Endothelial cell of umbilical vein (primary cell): ENCODE measurements around the gene CAPN8. TPM values are rescaled to one million over a fixed set of nuclear protein-coding genes. Genes with fewer than 3 reads are reported as not detected.

ENCODE experiments used
- BruUV-seq: library from RNA; stranded (reverse); fragments of 400-500 nt; replicated peaks from 2 replicates; lab custom pipeline; 2021; lab: Mats Ljungman, UMichigan
- CTCF ChIA-PET: fragments of 300-600, 350-600 bp; sonication (Branson Sonifier 250); formaldehyde crosslinking; loops from one replicate; lab custom pipeline; 2021; ENCODE audit warnings: antibody characterized with exemption, inconsistent platforms; lab: Charles Lee
- POLR2A ChIA-PET: fragments of 300-600, 350-600 bp; sonication (Branson Sonifier 250); formaldehyde crosslinking; loops from one replicate; lab custom pipeline; 2021; ENCODE audit warnings: antibody characterized with exemption, inconsistent platforms; lab: Charles Lee
- DNase-seq: peaks from one replicate; pipeline ENCODE4 v3.0.0-alpha.2; 2011; ENCODE audit warnings: low read depth, low spot score
- FAIRE-seq: peaks from 2 replicates; lab custom pipeline; 2011; peaks lifted over from hg19 to GRCh38; lab: Jason Lieb, UNC
- H2AFZ ChIP-seq: 2 replicates; pipeline ENCODE4 v1.6.0; 2012; ENCODE audit warnings: low read depth, low read length, control low read depth, inconsistent platforms
- H3K27ac ChIP-seq: 2 replicates; pipeline ENCODE4 v1.5.1; 2011; ENCODE audit warnings: low read depth, mild to moderate bottlenecking, control low read depth, low read length, moderate library complexity; ENCODE audit not compliant: insufficient read depth
- H3K27me3 ChIP-seq, 2 experiments: 2 replicates each; pipeline versions ENCODE4 v1.6.0 to v1.6.1; 2011; ENCODE audit warnings: low read length in 2 of 2, mixed read lengths in 1 of 2; ENCODE audit not compliant: control insufficient read depth in 2 of 2, insufficient read depth in 2 of 2
- H3K36me3 ChIP-seq, 2 experiments: 2 replicates in 1 of 2; 3 replicates in 1 of 2; pipeline ENCODE4 v1.5.1; 2011; ENCODE audit warnings: low read length in 2 of 2, mild to moderate bottlenecking in 1 of 2, moderate library complexity in 1 of 2; ENCODE audit not compliant: control insufficient read depth in 2 of 2, insufficient read depth in 2 of 2; ENCODE audit errors: extremely low read depth in 1 of 2
- H3K4me1 ChIP-seq: 3 replicates; pipeline ENCODE4 v1.5.1; 2011; ENCODE audit warnings: mild to moderate bottlenecking, low read length; ENCODE audit not compliant: control insufficient read depth, insufficient read depth; ENCODE audit errors: extremely low read depth
- H3K4me2 ChIP-seq: 2 replicates; pipeline ENCODE4 v1.6.1; 2011; ENCODE audit warnings: low read length, control low read depth, mixed read lengths; ENCODE audit not compliant: insufficient read depth
- H3K4me3 ChIP-seq, 3 experiments: fragments of 200-600 bp in 1 of 3; sonication (generic), shearing (Covaris generic) in 1 of 3; replicated peaks in 1 of 3; 2 replicates each; pipeline ENCODE4 v1.5.1; 2011 to 2016; ENCODE audit warnings: control low read depth in 3 of 3, low read length in 3 of 3, mild to moderate bottlenecking in 2 of 3, inconsistent platforms in 1 of 3, low read depth in 1 of 3, moderate library complexity in 1 of 3; ENCODE audit not compliant: insufficient read depth in 1 of 3
- H3K79me2 ChIP-seq: 2 replicates; pipeline ENCODE4 v1.6.0; 2012; ENCODE audit warnings: low read length, inconsistent platforms; ENCODE audit not compliant: control insufficient read depth, insufficient read depth
- H3K9ac ChIP-seq: replicated peaks from 2 replicates; pipeline ENCODE3; 2011; ENCODE audit warnings: low read length, control low read depth; ENCODE audit not compliant: insufficient read depth; ENCODE audit errors: extremely low read depth
- H3K9me1 ChIP-seq: replicated peaks from 3 replicates; pipeline ENCODE4 v1.6.0; 2011; ENCODE audit warnings: mild to moderate bottlenecking, low read length; ENCODE audit not compliant: control insufficient read depth, insufficient read depth; ENCODE audit errors: extremely low read depth
- H3K9me3 ChIP-seq: replicated peaks from 2 replicates; pipeline ENCODE4 v1.5.1; 2012; ENCODE audit warnings: low read length, inconsistent platforms; ENCODE audit not compliant: control insufficient read depth, insufficient read depth
- H4K20me1 ChIP-seq: replicated peaks from 2 replicates; pipeline ENCODE3; 2011; ENCODE audit warnings: mild to moderate bottlenecking, low read length; ENCODE audit not compliant: control insufficient read depth, insufficient read depth; ENCODE audit errors: extremely low read depth
- CTCF ChIP-seq, 2 donors: IDR thresholded peaks; 1 replicate in 1 of 2; 2 replicates in 1 of 2; pipeline ENCODE4 v1.5.1; 2011; ENCODE audit warnings: low read length in 2 of 2, mild to moderate bottlenecking in 2 of 2, moderate library complexity in 2 of 2, control low read depth in 1 of 2, inconsistent platforms in 1 of 2, low read depth in 1 of 2; ENCODE audit not compliant: insufficient read depth in 1 of 2; ENCODE audit errors: extremely low read depth in 1 of 2
- EZH2 ChIP-seq: IDR thresholded peaks from 2 replicates; pipeline ENCODE4 v1.6.1; 2012; ENCODE audit warnings: borderline replicate concordance, low read depth, mild to moderate bottlenecking, moderate library complexity, low read length, inconsistent platforms; ENCODE audit not compliant: severe bottlenecking
- FOS ChIP-seq: IDR thresholded peaks from 2 replicates; pipeline ENCODE4 v1.6.1; 2011; ENCODE audit warnings: mild to moderate bottlenecking, low read length, moderate library complexity, borderline replicate concordance; ENCODE audit not compliant: insufficient read depth
- JUN ChIP-seq: IDR thresholded peaks from 2 replicates; pipeline ENCODE4 v1.6.1; 2011; ENCODE audit warnings: borderline replicate concordance, low read depth; ENCODE audit not compliant: insufficient read length, insufficient read depth
- MYC ChIP-seq: IDR thresholded peaks from one replicate; pipeline ENCODE4 v1.6.1; 2011; ENCODE audit warnings: mild to moderate bottlenecking, low read depth, low read length
- POLR2A ChIP-seq: IDR thresholded peaks from 2 replicates; pipeline ENCODE4 v1.6.1; 2012; ENCODE audit warnings: low read depth, mild to moderate bottlenecking, control low read depth, low read length
- POLR2AphosphoS5 ChIP-seq: IDR thresholded peaks from 2 replicates; pipeline ENCODE4 v1.6.1; 2012; ENCODE audit warnings: low read depth, mild to moderate bottlenecking, control low read depth, low read length, moderate library complexity; ENCODE audit not compliant: insufficient read depth
- dilution Hi-C: fragments of 300-500 bp; cut with MboI; formaldehyde crosslinking; loops from one replicate; pipeline ENCODE4 v1.15.0; 2019; ENCODE audit warnings: low sequenced_read_pairs; ENCODE audit not compliant: extremely low pct_ligation_motif_present
- intact Hi-C: fragments of 100-400 bp; cut with micrococcal nuclease; formaldehyde crosslinking; loops from one replicate; pipeline ENCODE4 v1.10.0; 2022
- polyA plus RNA-seq, 4 experiments: library from polyadenylated mRNA; depleted of rRNA in 3 of 4; stranded (reverse) in 3 of 4; unstranded in 1 of 4; fragments of >200 nt; gene quantifications; 2 replicates each; pipeline versions ENCODE4 v1.2.1 to v1.2.3, GENCODE V29; 2011 to 2012; ENCODE audit warnings: missing spikeins in 1 of 4
- total RNA-seq: library from RNA; stranded (reverse); gene quantifications from 2 replicates; pipeline ENCODE4 v1.2.3, GENCODE V29; 2021
- TF ChIP-seq, protein P1 (sequence below): IDR thresholded peaks from 2 replicates; pipeline ENCODE4 v1.6.1; 2011; ENCODE audit not compliant: insufficient read depth, insufficient read length

The CAPN8 gene
- total and polyA plus RNA-seq, 2 donors (not counting 3 experiments of a cell fraction or from before 2014, with no cell fraction given): not detected

DNA sequence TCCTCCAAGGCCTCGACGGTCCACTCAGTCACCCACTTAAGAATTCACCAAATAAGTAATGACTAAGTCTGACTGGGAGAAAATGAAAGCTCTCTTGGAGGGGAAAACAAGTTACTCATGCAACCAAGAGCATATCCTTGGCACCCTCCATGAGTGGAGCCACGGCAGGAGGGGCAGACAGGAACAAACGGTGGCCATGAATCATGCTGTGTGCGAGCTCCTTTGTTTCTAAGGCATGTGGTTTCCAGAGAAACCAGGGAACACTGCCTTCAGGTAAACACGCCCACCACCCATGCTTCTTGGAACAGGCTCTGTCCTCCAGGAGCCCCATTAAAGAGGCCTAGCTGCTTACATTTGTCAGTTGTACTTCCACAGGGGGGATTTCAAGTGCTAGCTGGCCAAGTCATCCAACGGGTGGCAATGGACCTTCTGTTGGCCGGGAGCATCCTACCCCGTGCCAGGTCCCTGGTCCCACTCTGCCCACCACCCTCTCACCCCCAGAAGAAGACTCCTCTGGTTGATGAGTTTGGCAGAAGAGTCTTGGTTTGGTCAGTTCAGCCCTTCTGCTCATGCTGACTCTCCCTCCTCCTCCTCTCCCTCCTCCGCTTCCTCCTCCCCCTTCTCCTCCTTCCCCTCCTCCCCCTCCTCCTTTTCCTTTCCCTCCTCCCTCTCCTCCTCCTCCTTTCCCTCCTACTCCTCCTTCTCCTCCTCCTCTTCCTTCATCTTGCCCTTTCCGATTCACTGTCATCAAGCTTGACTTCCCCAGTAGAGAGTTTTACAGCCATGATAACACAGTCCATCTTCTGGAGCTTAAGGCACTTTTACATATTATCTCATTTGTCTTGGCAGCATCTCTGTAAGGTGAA lies 164.7 kb downstream of the CAPN8 start:
- Histone ChIP-seq H3K79me2 (no peaks in the 10 kb centered on the region), H3K4me3 (no peak overlapping the region), H3K36me3 (no peaks in the 10 kb centered on the region), H3K9me1 (no peaks in the 10 kb centered on the region), H3K4me1 (peaks cover 3% of the 10 kb centered on the region), H3K9ac (no peak overlapping the region), H3K4me2 (no peak overlapping the region), H3K27ac (no peak overlapping the region), H3K9me3 (no peaks in the 10 kb centered on the region), H2AFZ (peak overlapping the region; percentile 33), H3K27me3 (no peaks in the 10 kb centered on the region), H4K20me1 (no peaks in the 10 kb centered on the region)
- intact Hi-C loops (no loop called here), dilution Hi-C loops (no loop called here)
- ChIA-PET CTCF (interaction anchor here (0.6 to 2.1 kb wide), 3 partner anchors 15 to 367 kb away, joined by 3 to 7 read pairs (median 6); no protein-coding TSS in a partner anchor), POLR2A (no interaction called here)
- FAIRE-seq: peak; percentile 82
- peak; percentile 55 for DNase-seq
- TF ChIP-seq, protein P1, sequence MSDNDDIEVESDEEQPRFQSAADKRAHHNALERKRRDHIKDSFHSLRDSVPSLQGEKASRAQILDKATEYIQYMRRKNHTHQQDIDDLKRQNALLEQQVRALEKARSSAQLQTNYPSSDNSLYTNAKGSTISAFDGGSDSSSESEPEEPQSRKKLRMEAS: no peak
- no peak for TF ChIP-seq POLR2AphosphoS5
- TF ChIP-seq MYC: no peak
- peak; percentile 75 for TF ChIP-seq FOS
- TF ChIP-seq POLR2A: no peak
- TF ChIP-seq CTCF (IDR thresholded peaks at IDR 0.05; ENCODE audit: extremely low read depth in 1 of 2, insufficient read depth in 1 of 2, low read depth in 1 of 2, low read length in 2 of 2): no peak
- no peak for TF ChIP-seq EZH2
- no peak for TF ChIP-seq JUN
- no TSS peak for BruUV-seq
